Superior temporal gyrus (tissue), 1 donor: ENCODE data around the gene TACR1.

ENCODE experiments used
- DNase-seq: peaks from one replicate; pipeline ENCODE4 v3.0.0-alpha.2; 2016; ENCODE audit errors: extremely low spot score

TACR1 gene

GRCh38 chr2:75020476-75020875, 178.8 kb downstream of the TACR1 start:
- no peak for DNase-seq

DNA sequence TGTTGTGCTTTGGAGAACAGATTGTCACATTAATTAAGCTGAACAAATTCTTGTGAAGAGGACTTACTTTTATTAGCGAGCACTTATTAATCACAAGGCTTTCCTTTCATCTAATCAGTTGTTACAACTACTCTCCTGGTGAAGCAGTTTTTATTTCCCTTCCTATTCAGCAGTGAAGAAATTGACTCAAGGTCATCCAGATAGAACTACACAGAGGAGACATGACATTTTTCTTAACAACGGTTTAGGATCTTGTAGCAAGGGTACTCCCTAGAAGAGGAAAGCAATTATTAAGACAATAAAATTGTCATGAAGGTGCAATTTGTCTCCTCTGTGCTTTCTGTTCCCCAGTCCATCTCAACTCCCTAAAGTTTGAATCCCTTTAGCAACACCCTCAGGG, 179.5 kb downstream of the TACR1 start:
- DNase-seq, result no peak

DNA sequence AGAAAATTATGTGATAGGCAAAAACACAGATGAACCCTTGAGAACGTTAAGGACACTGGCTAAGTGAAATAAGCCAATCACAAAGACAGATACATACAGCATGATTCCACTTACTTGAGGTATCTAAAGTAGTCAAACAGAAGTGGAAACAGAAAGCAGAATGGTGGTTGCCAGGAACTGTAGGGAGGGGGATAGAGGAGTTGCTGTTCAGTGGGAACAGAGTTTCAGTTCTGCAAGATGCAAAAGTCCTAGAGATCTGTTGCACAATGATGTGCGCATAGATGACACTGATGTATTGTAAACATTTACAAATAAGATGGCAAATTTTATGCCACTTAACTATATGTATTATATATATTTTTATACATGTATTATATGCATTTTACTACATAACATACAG, 181.2 kb downstream of the TACR1 start:
- DNase-seq, result no peak

GRCh38 chr2:75012080-75012479, 187.2 kb downstream of the TACR1 start:
- DNase-seq, result no peak

DNA sequence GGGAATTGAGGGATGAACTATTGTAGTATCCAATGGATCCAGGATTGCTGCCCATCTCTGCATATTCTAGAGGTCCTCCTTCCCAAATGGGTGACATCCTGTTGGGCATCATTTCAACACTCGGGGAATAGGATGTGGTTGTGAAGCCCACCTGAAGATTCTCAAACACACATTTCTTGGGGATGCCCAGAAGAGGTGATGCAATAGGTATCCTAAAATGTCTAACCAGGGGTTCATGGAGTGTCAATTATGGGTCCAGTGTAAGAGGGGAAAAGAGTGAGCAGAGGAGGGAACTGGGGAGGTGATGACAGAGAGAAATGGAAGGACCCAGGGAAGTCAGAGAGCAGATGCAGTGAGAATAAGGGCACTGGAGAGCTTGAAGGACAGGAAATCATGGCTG, 188.7 kb downstream of the TACR1 start:
- DNase-seq, result no peak

DNA sequence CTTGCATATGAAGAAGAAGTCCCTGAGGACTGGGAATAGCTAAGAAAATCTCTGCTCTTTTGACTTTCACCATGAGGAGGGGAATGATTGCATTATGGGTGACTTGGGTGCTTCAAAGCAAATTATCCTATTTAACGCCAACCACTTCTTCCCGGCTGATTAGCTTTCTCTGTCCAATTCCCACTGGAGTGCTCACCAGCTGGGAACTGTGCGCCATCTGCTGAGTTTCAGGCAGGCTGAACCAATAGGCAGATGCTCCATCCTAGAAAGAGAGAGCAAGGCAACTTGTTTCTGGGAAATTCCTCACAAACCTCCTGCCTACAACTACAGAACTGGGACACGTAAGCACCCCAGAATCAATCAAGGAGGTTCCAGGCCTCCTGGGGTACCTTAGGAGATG, 191.5 kb downstream of the TACR1 start:
- DNase-seq, result no peak

GRCh38 chr2:75007061-75007460, 192.3 kb downstream of the TACR1 start:
- no peak for DNase-seq

- no peak for DNase-seq
These were observed 193.3 kb downstream of the TACR1 start for GRCh38 chr2:75006041-75006440.

- DNase-seq, result no peak
These were observed 195.5 kb downstream of the TACR1 start for GRCh38 chr2:75003773-75004172.

- DNase-seq, result no peak
These were observed 196.0 kb downstream of the TACR1 start for GRCh38 chr2:75003276-75003675.

- no peak for DNase-seq
These were observed 197.3 kb downstream of the TACR1 start for GRCh38 chr2:75002007-75002406.

GRCh38 chr2:74999468-74999867, 199.9 kb downstream of the TACR1 start:
- no peak for DNase-seq
